Ishikawa (cell line): ENCODE data around the gene TNFRSF4.
A peak's percentile ranks its signal among the peaks of the same experiment; 100 is the strongest.
"Not testable (repeated sequence)": the region's sequence is repeated elsewhere in the genome, so short reads cannot be mapped to it uniquely, and the experiment has no call there.

Experiments
- CEBPB ChIP-seq: IDR thresholded peaks from 2 replicates; pipeline ENCODE4 v1.6.1; 2012
- CREB1 ChIP-seq: IDR thresholded peaks from 2 replicates; pipeline ENCODE4 v1.6.1; 2012; ENCODE audit warnings: low read depth
- EGR1 ChIP-seq: IDR thresholded peaks from 2 replicates; pipeline ENCODE4 v1.6.1; 2012
- EP300 ChIP-seq: IDR thresholded peaks from 2 replicates; pipeline ENCODE4 v1.6.1; 2012; ENCODE audit warnings: borderline replicate concordance
- RAD21 ChIP-seq: IDR thresholded peaks from 2 replicates; pipeline ENCODE4 v1.6.1; 2012; ENCODE audit warnings: low read depth
- REST ChIP-seq: IDR thresholded peaks from 2 replicates; pipeline ENCODE4 v1.6.1; 2012; ENCODE audit warnings: low read depth, mild to moderate bottlenecking
- TAF1 ChIP-seq: IDR thresholded peaks from 2 replicates; pipeline ENCODE4 v1.6.1; 2012; ENCODE audit warnings: low read depth, mild to moderate bottlenecking
- TCF12 ChIP-seq: IDR thresholded peaks from 2 replicates; pipeline ENCODE4 v1.6.1; 2012; ENCODE audit warnings: low read depth
- USF1 ChIP-seq: IDR thresholded peaks from 2 replicates; pipeline ENCODE4 v1.6.1; 2012
- YY1 ChIP-seq: IDR thresholded peaks from 2 replicates; pipeline ENCODE4 v1.6.1; 2012; ENCODE audit warnings: low read depth

GRCh38 chr1:1176063-1176761, 37.7 kb downstream of the TNFRSF4 start:
- peak; percentile 21; the same call in 1 of the 2 replicates for TF ChIP-seq EP300
- not testable (repeated sequence) for TF ChIP-seq YY1, CEBPB, USF1, RAD21, CREB1, REST, TAF1
- peak; percentile 49; the same call in 1 of the 2 replicates for TF ChIP-seq EGR1
- TF ChIP-seq TCF12, result peak; percentile 90
